ENCODE results near the gene ZNF385C. TPM values are rescaled to one million over a fixed set of nuclear protein-coding genes. Genes with fewer than 3 reads are reported as not detected.
"Not testable (repeated sequence)": the region's sequence is repeated elsewhere in the genome, so short reads cannot be mapped to it uniquely, and the experiment has no call there.

The ZNF385C gene
- total RNA-seq, 1 donor from 2014 or later, result 1.3 TPM

- Mint-ChIP-seq H3K27ac (ENCODE audit: unreplicated experiment) (peak overlapping the region; percentile 99), H3K36me3 (ENCODE audit: low read depth, unreplicated experiment) (peaks cover 33% of the 10 kb centered on the region), H3K4me3 (ENCODE audit: unreplicated experiment) (no peak overlapping the region), H3K4me1 (ENCODE audit: unreplicated experiment) (peaks cover 55% of the 10 kb centered on the region), H3K9me3 (ENCODE audit: unreplicated experiment) (no peaks in the 10 kb centered on the region), H3K27me3 (ENCODE audit: unreplicated experiment) (peaks cover 20% of the 10 kb centered on the region)
- DNase-seq (ENCODE audit: low spot score), result no peak
- TF ChIP-seq CTCF (IDR thresholded peaks at IDR 0.05; ENCODE audit: unreplicated experiment), result no peak
Observed at GRCh38 chr17:42023524-42024349, 74.5 kb downstream of the ZNF385C start.

- Mint-ChIP-seq H3K4me3 (ENCODE audit: unreplicated experiment) (peak overlapping the region; percentile 99), H3K27ac (ENCODE audit: unreplicated experiment) (peak overlapping the region; percentile 67), H3K36me3 (ENCODE audit: low read depth, unreplicated experiment) (peaks cover 32% of the 10 kb centered on the region), H3K4me1 (ENCODE audit: unreplicated experiment) (peaks cover 63% of the 10 kb centered on the region), H3K27me3 (ENCODE audit: unreplicated experiment) (peaks cover 32% of the 10 kb centered on the region)
- DNase-seq (ENCODE audit: low spot score); H3K9me3 Mint-ChIP-seq (ENCODE audit: unreplicated experiment): not testable (repeated sequence)
Observed at GRCh38 chr17:42020845-42021244, 77.4 kb downstream of the ZNF385C start.

- TF ChIP-seq CTCF (IDR thresholded peaks at IDR 0.05; ENCODE audit: unreplicated experiment), result peak; percentile 89
- Mint-ChIP-seq H3K27ac (ENCODE audit: unreplicated experiment) (peak within 1 kb of the TSS; percentile 95), H3K27me3 (ENCODE audit: unreplicated experiment) (peaks cover 32% of the 10 kb centered on the region), H3K36me3 (ENCODE audit: low read depth, unreplicated experiment) (peaks cover 29% of the 10 kb centered on the region), H3K4me1 (ENCODE audit: unreplicated experiment) (peaks cover 57% of the 10 kb centered on the region), H3K9me3 (ENCODE audit: unreplicated experiment) (no peaks in the 10 kb centered on the region), H3K4me3 (ENCODE audit: unreplicated experiment) (peak within 1 kb of the TSS; percentile 99)
- DNase-seq (ENCODE audit: low spot score), result peak; percentile 97
Observed at GRCh38 chr17:42019509-42020404, 78.5 kb downstream of the ZNF385C start, which contains the start of gene NKIRAS2. Gene NKIRAS2, plus strand, starts transcription at chr17:42020090. Its CDS starts 1,488 bp downstream, at chr17:42021578.

- Mint-ChIP-seq H3K27me3 (ENCODE audit: unreplicated experiment) (peaks cover 32% of the 10 kb centered on the region), H3K9me3 (ENCODE audit: unreplicated experiment) (no peaks in the 10 kb centered on the region), H3K36me3 (ENCODE audit: low read depth, unreplicated experiment) (peaks cover 22% of the 10 kb centered on the region), H3K4me1 (ENCODE audit: unreplicated experiment) (peaks cover 49% of the 10 kb centered on the region), H3K27ac (ENCODE audit: unreplicated experiment) (no peak overlapping the region), H3K4me3 (ENCODE audit: unreplicated experiment) (peak overlapping the region; percentile 61)
- TF ChIP-seq CTCF (IDR thresholded peaks at IDR 0.05; ENCODE audit: unreplicated experiment), result no peak
- DNase-seq (ENCODE audit: low spot score), result no peak
Observed at GRCh38 chr17:42018988-42019387, 79.3 kb downstream of the ZNF385C start.

GRCh38 chr17:42018339-42018738 is 79.9 kb downstream of the ZNF385C start:
- peaks cover 32% of the 10 kb centered on the region for H3K27me3 Mint-ChIP-seq (ENCODE audit: unreplicated experiment)
- no peaks in the 10 kb centered on the region for H3K9me3 Mint-ChIP-seq (ENCODE audit: unreplicated experiment)
- peak overlapping the region; percentile 100 for H3K4me3 Mint-ChIP-seq (ENCODE audit: unreplicated experiment)
- DNase-seq (ENCODE audit: low spot score), result no peak
- H3K36me3 Mint-ChIP-seq (ENCODE audit: low read depth, unreplicated experiment), result peaks cover 22% of the 10 kb centered on the region
- H3K4me1 Mint-ChIP-seq (ENCODE audit: unreplicated experiment), result peaks cover 47% of the 10 kb centered on the region
- H3K27ac Mint-ChIP-seq (ENCODE audit: unreplicated experiment), result peak overlapping the region; percentile 100
- no peak for TF ChIP-seq CTCF (IDR thresholded peaks at IDR 0.05; ENCODE audit: unreplicated experiment)

All from endothelial cell (in vitro differentiated cells).